KMS-11 (cell line): Measurements from ENCODE around the gene NTSR2.

ENCODE experiments used
- H2AFZ ChIP-seq: fragments of 200-600 bp; sonication (generic); 2 replicates; pipeline ENCODE4 v1.6.1; 2016; ENCODE audit warnings: antibody characterized with exemption, mixed run types, low read depth
- H3K27ac ChIP-seq: fragments of 200-600 bp; sonication (generic); 2 replicates; pipeline ENCODE4 v1.6.1; 2016; ENCODE audit warnings: mild to moderate bottlenecking, mixed run types
- H3K27me3 ChIP-seq: fragments of 200-600 bp; sonication (generic); 2 replicates; pipeline ENCODE4 v1.6.1; 2017; ENCODE audit warnings: mild to moderate bottlenecking, low read depth, mixed run types, moderate library complexity; ENCODE audit not compliant: insufficient read depth
- H3K36me3 ChIP-seq: fragments of 200-600 bp; sonication (generic); 2 replicates; pipeline ENCODE4 v1.6.1; 2017; ENCODE audit warnings: mild to moderate bottlenecking, mixed run types; ENCODE audit not compliant: insufficient read depth
- H3K4me1 ChIP-seq: fragments of 200-600 bp; sonication (generic); 2 replicates; pipeline ENCODE4 v1.6.1; 2016; ENCODE audit warnings: mild to moderate bottlenecking, low read depth, mixed run types; ENCODE audit not compliant: poor library complexity, severe bottlenecking
- H3K4me2 ChIP-seq: fragments of 200-600 bp; sonication (generic); 2 replicates; pipeline ENCODE4 v1.7.0; 2016; ENCODE audit warnings: mild to moderate bottlenecking, mixed run types
- H3K4me3 ChIP-seq: fragments of 200-600 bp; sonication (generic); IDR thresholded peaks from 2 replicates; pipeline ENCODE4 v1.6.1; 2017; ENCODE audit warnings: low read depth, low read length, mixed read lengths; ENCODE audit not compliant: insufficient read depth
- H3K79me2 ChIP-seq: fragments of 200-600 bp; sonication (generic); 2 replicates; pipeline ENCODE4 v1.6.1; 2016; ENCODE audit warnings: low read depth, mixed run types; ENCODE audit not compliant: insufficient read depth
- H3K9ac ChIP-seq: fragments of 200-600 bp; sonication (generic); 2 replicates; pipeline ENCODE4 v1.6.1; 2016; ENCODE audit warnings: mild to moderate bottlenecking, mixed run types
- H4K20me1 ChIP-seq: fragments of 200-600 bp; sonication (generic); 2 replicates; pipeline ENCODE4 v1.6.1; 2016; ENCODE audit warnings: mild to moderate bottlenecking, mixed run types; ENCODE audit not compliant: insufficient read depth
- TF ChIP-seq, protein P1 (sequence below): fragments of 200-600 bp; sonication (generic); conservative IDR thresholded peaks from 2 replicates; pipeline ENCODE4 v1.6.1; 2017; ENCODE audit warnings: low read depth, mild to moderate bottlenecking, antibody characterized with exemption, low read length, moderate library complexity, mixed read lengths

The NTSR2 gene

GRCh38 chr2:11711751-11712150, 41.8 kb upstream of the NTSR2 start:
- H3K4me2 ChIP-seq = no peak overlapping the region
- H3K4me1 ChIP-seq = no peaks in the 10 kb centered on the region
- H3K9ac ChIP-seq = no peak overlapping the region
- H3K4me3 ChIP-seq = no peak overlapping the region
- H3K36me3 ChIP-seq = no peaks in the 10 kb centered on the region
- TF ChIP-seq, protein P1, sequence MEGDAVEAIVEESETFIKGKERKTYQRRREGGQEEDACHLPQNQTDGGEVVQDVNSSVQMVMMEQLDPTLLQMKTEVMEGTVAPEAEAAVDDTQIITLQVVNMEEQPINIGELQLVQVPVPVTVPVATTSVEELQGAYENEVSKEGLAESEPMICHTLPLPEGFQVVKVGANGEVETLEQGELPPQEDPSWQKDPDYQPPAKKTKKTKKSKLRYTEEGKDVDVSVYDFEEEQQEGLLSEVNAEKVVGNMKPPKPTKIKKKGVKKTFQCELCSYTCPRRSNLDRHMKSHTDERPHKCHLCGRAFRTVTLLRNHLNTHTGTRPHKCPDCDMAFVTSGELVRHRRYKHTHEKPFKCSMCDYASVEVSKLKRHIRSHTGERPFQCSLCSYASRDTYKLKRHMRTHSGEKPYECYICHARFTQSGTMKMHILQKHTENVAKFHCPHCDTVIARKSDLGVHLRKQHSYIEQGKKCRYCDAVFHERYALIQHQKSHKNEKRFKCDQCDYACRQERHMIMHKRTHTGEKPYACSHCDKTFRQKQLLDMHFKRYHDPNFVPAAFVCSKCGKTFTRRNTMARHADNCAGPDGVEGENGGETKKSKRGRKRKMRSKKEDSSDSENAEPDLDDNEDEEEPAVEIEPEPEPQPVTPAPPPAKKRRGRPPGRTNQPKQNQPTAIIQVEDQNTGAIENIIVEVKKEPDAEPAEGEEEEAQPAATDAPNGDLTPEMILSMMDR = no peak
- no peak overlapping the region for H2AFZ ChIP-seq
- no peak overlapping the region for H3K27ac ChIP-seq
- H4K20me1 ChIP-seq = no peaks in the 10 kb centered on the region
- no peaks in the 10 kb centered on the region for H3K27me3 ChIP-seq
- no peaks in the 10 kb centered on the region for H3K79me2 ChIP-seq

GRCh38 chr2:11711354-11711716, 41.3 kb upstream of the NTSR2 start:
- Histone ChIP-seq H3K36me3 (no peaks in the 10 kb centered on the region), H3K4me3 (no peak overlapping the region), H4K20me1 (no peaks in the 10 kb centered on the region), H3K4me2 (no peak overlapping the region), H2AFZ (no peak overlapping the region), H3K9ac (no peak overlapping the region), H3K27ac (no peak overlapping the region), H3K4me1 (no peaks in the 10 kb centered on the region), H3K27me3 (no peaks in the 10 kb centered on the region), H3K79me2 (no peaks in the 10 kb centered on the region)
- TF ChIP-seq, protein P1 = no peak

- TF ChIP-seq, protein P1 = no peak
- Histone ChIP-seq H3K27me3 (no peaks in the 10 kb centered on the region), H3K79me2 (no peaks in the 10 kb centered on the region), H3K36me3 (no peaks in the 10 kb centered on the region), H3K9ac (no peak overlapping the region), H4K20me1 (no peaks in the 10 kb centered on the region), H3K4me2 (no peak overlapping the region), H3K27ac (no peak overlapping the region), H3K4me1 (no peaks in the 10 kb centered on the region), H3K4me3 (no peak overlapping the region), H2AFZ (no peak overlapping the region)
Observed at GRCh38 chr2:11710632-11711353, 40.8 kb upstream of the NTSR2 start.

- no peak overlapping the region for H3K9ac ChIP-seq
- H3K36me3 ChIP-seq = no peaks in the 10 kb centered on the region
- no peak overlapping the region for H2AFZ ChIP-seq
- H3K27me3 ChIP-seq = no peaks in the 10 kb centered on the region
- TF ChIP-seq, protein P1 = no peak
- H4K20me1 ChIP-seq = no peaks in the 10 kb centered on the region
- no peak overlapping the region for H3K4me2 ChIP-seq
- H3K4me3 ChIP-seq = no peak overlapping the region
- no peaks in the 10 kb centered on the region for H3K79me2 ChIP-seq
- H3K27ac ChIP-seq = no peak overlapping the region
- H3K4me1 ChIP-seq = no peaks in the 10 kb centered on the region
Observed at GRCh38 chr2:11710210-11710609, 40.2 kb upstream of the NTSR2 start.
